GM18507 (cell line): ENCODE data around the gene MUC6.

Experiments used
- DNase-seq: peaks from one replicate; pipeline ENCODE4 v3.0.0; 2011; ENCODE audit warnings: low read depth; ENCODE audit not compliant: insufficient read length; ENCODE audit errors: extremely low spot score
- FAIRE-seq: peaks from 2 replicates; lab custom pipeline; 2011; peaks lifted over from hg19 to GRCh38; lab: Jason Lieb, UNC

MUC6 gene

DNA sequence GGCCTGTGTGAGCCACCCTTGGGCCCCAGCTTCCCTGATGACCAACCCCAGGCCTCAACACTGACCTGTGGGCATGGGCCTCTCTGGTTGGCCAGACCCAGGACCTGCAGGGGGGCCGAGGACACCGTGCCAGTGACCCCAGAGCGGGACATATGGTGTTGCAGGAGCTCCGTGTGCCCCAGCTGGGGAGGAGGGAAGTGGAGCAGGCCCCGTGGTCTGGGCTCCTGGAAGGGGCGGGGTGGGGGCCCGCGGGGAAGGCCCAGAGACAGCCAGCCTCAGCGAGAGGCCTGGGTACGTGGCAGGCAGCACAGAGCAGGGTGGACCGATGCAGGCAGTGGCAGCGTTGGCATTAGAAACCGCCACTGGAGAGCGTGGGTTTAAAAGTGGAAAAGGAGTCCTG is 22.2 kb downstream of the MUC6 start:
- FAIRE-seq (no peak), DNase-seq (no peak)

DNA sequence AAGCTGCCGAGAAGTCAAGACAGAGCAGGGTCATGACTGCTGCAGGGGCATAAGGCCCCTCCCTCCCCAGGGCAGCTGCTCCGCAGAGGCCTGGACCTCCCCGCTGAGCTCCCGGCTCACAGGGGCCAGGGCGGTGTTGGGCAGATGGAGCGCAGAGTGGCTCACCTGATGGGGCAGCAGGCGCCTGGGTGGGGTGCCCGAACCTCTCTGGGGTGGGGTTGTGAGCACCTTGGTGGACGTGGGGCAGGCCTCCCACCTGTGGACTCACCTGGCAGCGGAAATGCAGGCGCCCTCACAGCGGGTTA is 22.9 kb downstream of the MUC6 start:
- DNase-seq, result no peak
- FAIRE-seq, result no peak

DNA sequence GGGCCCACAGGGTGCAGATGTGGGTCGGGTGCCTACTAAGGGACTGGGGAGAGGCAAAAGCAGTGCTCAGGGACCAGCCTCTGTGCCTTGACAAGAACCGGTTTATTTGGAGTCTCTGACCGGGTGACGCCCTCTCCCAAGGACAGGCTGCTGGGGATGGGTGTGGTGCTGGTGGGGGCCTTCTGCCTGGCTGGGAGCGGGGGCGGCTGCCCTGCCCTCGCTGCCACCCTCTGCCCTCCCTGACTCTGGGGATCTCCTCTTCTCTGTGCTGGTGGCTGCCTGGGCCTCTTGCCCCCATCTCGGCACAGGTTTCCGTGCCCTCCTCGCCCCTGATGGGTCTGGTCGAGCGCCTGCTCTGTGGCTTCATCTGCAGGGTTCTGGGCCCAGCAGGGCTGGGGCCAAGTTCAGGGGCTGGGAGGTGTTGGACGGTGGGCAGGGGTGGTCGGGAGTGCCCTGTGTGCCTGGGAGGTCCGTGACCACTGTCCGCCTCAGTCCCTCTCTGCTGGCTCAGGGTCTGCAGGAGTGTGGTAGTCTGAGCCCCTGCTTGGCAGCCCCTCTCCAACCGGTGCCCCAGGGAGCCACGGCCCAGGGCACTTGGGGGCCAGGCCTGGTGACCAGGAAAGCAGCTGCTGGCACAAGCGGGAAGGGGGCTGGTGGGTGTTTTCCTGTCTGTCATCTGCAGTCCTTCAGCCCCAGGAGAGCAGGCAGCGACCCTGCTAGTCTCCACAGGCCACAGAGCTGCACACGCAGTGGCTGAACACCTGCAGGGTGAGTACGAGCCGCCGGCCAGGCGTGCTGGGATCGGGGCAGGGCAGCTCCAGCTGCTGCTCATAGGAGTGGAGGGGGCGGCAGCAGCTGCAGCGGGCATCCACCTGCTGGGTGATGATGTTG is 23.5 kb downstream of the MUC6 start:
- no peak for DNase-seq
- no peak for FAIRE-seq

DNA sequence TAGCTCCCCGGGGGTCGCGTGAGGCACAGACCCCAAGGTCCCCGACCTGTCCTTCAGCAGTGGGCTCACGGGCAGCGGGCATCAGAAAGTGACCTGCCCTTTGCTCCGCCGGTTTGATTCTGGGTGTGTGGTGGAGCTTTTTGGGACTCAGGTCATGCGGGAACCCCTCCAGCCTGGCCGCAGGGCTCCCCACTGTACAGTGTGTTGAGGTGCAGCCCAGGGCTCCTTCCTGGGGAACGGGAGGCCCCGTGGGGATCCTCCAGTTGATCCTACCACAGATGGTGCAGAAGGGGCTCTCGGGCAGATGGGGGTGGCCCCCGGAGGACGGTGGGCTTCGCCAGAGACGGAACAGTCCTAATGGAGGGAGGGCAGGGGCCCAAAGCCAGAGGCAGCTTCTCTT is 24.2 kb downstream of the MUC6 start:
- FAIRE-seq, result no peak
- DNase-seq, result no peak

DNA sequence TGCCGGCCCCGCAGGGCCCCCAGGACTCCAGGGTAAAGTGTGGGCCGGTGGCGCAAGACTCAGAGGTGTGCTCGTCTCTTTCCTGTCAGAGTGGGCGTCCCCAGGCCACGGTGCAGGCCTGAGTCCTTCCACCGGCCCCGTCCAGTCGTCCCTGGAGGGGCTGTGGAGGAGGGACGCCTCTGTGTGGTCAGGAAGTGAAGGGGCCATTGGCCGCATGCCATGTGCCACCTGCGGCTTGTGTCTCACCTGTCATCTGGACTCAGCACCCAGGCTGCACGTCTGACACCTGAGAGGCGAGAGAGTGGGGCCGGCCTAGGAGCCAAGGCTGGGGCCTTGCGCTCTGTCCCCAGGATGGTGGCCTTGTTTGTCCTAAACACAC is 25.2 kb downstream of the MUC6 start:
- no peak for DNase-seq
- no peak for FAIRE-seq

DNA sequence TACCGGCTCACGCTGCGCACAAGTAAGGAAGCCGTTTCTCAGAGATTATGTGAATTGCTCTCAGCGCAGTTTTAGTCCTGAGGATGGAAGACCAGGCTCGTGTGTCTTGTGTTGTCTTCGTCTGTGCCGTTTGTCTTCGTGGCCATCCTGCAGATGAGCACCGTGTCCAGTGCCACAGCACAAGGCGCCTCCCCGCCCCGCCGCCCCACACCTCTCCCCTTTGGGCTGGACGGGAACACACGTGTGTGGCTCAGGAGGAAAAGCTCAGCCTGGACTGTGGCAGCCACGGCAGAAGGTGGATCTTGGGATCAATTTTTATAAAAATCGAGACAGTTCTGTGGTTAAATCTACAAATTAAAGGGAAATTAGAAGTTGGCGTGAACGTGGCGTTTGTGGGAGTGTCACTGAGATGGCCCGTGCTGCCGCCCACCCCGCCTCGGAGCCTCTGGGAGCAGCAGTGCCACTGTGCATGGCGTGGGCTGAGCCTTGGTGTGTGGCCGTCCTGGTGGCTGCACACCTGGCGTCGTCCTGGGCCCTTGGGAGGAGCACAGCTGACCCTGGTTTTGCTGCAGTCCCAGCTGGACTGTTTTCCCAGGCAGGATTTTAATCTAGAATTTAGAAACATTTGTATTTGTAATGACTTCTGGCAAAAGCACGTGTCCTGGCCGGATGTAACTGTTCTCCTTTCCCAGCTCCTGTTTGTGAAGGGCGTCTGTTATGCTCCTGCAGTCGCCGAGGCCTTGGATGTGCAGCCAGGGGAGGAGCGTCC is 25.8 kb downstream of the MUC6 start:
- no peak for FAIRE-seq
- DNase-seq, result no peak

DNA sequence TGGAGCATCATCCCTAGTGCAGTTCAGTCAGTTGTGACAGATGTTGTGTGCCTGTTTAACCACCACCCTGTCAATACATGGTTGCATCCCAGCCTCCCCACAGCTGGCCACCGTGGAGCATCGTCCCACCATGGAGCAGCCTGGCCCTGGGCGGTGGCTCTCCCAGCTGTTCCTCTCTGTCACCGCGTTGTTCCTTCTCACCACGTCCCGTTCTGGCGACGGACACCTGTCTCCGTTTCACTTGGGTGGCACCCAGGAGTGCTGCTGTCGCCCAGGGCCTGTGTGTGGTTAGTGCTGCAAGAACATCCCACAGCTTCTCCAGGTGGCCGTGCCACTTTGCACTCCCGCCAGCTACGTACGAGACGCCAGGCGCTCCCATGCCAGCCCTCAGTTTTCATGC is 26.5 kb downstream of the MUC6 start:
- DNase-seq, result no peak
- FAIRE-seq, result no peak

DNA sequence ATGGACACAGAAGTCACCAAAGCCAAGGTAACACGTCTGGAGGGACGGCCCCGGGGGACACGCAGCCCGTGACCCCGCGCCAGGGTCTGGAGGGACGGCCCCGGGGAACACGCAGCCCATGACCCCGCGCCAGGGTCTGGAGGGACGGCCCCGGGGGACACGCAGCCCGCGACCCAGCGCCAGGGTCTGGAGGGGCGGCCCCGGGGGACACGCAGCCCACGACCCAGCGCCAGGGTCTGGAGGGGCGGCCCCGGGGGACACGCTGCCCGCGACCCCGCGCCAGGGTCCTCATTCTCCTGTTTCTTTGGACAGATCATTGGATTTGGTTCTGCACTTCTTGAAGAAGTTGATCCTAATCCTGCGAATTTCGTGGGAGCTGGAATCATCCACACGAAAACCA is 27.1 kb downstream of the MUC6 start:
- FAIRE-seq (no peak), DNase-seq (no peak)

DNA sequence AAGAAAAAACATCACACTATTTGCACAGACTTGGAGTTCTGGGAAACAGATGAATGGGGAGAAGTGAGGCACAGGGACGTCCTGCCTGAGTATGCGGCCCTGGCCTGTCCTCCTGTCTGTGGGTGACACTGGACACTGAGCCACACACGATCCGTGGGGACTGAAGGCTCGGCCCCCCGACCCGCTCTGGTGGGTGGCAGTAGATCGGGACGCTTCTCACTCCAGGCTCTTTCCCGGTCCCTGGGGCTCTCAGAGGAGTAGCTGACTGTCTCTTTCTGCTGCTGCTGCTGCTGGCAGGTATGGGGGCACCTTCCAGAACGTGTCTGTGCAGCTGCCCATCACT is 27.7 kb downstream of the MUC6 start:
- no peak for DNase-seq
- no peak for FAIRE-seq

DNA sequence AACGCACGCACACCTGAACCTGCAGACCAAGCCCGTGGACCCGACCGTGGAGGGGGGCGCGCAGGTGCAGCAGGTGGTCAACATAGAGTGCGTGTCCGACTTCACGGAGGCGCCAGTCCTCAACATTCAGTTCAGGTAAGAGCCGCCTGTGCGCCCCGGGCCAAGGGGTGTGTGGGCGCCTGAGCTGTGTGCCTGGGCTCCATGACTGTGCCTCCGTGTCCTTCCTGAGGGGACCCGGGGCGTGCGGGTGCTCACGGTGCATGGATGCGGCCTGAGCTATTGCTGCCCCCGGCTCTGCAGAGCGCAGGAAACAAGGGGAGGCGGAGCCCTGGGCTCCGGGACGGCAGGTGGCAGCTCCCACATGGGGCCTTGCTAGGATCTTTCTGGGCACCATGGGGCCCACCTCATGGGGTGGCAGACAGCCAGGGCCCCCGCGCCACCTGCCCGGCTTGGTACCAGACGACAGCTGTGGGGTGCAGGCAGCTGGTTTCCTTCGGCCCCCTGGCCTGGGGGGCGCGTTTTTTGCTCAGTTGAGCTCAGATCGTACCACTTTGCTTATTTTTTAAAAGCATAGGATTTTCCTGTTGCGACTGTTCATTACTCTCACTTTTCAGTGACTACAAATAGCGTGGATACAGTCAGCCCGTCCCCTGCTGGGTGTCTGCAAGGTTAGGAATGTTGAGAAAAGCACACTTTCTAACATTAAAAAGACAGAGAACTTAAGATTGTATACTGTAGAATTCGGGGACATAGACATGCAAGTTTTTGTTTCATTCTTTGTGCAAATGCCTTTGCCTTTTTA is 28.3 kb downstream of the MUC6 start:
- no peak for DNase-seq
- FAIRE-seq, result no peak

DNA sequence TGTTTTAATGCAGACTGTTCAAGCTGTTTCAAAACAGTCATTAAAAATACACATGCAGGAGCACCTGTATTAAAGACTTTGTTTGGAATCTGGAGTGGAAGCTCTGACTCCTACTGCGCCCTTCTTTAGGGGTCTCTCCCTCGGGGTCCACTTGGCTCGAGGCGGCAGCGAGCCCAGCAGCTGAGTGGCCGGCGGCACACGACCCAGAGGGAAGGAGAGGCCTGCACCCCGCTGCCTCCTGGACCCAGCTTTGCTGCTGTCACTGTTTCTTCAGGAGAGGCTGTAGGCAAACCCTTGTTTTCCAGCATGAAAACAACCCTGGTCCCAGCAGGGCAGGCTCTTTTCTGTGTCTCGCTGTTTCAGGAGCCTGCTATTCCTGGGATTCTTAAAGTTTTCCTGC is 29.2 kb downstream of the MUC6 start:
- FAIRE-seq, result no peak

DNA sequence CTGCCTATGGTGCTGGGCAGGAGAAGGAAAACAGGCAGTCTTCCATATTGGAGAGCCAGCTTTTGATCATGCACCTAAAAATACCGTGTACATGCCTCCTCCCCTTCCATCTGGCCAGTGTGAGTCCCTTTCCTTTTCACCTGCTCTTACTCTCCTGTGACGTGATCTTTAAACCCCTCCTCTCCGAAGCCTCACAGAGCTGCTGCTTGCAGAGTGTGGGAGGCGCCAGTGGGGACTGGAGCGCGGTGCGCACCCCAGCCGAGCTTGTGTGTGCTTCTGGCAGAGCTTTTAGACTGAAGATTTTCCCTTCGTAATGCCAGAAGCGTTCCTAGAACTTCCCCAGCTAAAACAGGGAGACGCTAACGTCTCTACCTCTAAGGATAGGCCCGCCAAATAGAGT is 29.8 kb downstream of the MUC6 start:
- DNase-seq (no peak), FAIRE-seq (no peak)

More for the DNA sequence above, 29.2 kb downstream of the MUC6 start:
- DNase-seq, result no peak

DNA sequence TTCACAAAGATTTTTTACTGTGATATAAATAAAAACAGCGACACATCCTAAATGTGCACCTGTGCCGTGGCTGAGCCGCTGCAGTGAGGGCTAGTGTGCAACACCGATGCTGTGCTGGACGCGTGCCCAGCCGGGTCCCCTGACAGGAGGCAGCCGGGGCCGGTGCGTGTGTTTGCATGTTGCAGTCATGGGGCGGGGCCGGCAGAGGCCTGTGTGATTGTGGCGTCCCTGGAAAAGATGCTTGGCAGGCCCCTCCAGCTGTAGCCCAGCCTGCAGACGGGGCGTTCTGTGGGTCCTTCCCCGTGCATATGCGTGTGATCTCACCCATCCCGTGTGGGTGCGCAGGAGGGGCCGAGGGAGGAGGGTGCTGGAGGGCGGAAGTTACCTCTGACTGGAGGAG is 30.6 kb downstream of the MUC6 start:
- DNase-seq, result no peak
- no peak for FAIRE-seq

DNA sequence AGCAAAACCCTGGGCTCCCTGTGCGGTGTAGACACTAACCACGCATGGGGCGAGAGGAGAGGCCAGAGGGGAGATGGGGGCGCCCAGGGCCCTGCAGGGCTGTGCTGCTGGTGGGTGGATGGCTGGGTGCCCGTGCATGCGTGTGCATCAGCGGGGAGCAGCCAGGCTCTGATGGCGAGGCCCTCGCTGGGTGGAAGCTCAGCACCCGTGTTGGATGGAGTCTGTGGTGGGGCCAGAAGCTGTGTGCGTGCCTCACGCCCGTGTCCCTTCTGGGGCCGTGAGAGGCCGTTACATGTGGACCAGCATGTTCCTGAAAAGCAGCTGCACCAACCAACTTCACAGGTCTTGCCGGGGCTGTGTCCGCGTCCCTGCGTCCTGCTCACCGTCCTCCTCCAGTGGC is 33.4 kb downstream of the MUC6 start:
- DNase-seq (no peak), FAIRE-seq (no peak)

DNA sequence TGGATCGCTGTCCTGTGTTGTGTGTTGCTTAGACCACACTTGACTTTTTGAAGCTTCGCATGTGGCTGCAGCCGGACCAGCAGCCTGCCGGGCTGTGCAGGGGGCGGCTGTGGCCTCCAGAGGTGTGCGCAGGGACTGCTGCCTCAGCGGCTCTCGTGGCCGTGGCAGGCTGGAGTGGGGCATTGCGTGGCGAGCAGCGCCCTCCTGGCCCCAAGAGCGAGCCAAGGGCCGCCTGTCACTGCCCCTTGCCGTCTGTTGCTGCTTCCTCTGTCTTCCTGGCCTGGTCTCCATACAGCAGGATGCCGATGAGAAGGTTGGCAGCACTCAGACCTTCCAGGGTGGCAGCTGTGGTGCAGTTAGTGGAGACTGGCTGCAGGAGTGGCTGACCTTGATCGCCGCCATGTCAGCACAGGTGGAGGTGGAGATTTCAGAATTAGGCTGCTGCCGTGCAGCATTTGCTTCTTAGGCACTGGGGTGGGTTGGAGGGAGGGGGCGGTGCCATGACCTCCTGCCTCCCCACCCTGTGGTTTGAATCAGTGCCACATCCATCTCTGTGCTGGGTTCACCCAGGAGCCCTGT is 34.0 kb downstream of the MUC6 start:
- DNase-seq (no peak), FAIRE-seq (no peak)

DNA sequence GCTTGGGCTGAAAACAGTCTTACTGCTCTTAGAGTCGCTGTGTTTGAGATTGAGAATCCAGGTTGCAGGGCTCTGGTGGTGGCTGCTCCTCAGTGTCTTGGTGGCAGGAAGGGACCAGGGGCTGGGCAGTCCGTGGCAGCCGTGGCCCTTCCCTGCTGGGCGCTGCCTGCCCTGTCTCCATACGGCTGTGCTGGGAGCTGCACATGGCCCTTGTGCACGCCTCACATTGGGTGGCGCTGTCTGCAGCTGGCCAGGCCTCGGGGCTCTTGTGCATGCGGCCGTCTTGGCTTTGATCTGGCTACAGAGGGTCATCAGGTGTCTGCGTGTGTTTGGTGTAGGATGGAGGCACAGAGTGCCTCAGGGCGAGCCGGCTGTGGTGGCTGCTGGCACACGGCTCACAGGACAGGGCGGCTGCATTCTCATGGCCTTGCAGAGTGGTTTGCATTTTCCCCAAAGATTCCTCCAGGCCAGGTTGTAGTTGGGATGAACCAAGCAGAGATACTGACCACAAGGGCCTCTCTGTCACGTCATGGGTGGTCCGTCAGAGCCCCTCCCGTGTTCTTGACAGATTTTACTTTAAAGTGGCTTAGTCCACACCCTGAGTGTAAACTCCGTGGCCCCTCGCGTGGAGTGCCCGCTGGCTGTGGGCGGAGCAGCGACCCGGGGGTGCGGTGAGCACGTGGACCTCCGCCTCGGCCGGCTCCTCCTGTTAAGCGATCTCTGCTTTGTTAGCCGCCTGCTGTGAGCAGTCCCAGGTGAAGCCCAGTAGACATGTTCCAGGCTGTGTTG is 34.7 kb downstream of the MUC6 start:
- no peak for FAIRE-seq
- no peak for DNase-seq

DNA sequence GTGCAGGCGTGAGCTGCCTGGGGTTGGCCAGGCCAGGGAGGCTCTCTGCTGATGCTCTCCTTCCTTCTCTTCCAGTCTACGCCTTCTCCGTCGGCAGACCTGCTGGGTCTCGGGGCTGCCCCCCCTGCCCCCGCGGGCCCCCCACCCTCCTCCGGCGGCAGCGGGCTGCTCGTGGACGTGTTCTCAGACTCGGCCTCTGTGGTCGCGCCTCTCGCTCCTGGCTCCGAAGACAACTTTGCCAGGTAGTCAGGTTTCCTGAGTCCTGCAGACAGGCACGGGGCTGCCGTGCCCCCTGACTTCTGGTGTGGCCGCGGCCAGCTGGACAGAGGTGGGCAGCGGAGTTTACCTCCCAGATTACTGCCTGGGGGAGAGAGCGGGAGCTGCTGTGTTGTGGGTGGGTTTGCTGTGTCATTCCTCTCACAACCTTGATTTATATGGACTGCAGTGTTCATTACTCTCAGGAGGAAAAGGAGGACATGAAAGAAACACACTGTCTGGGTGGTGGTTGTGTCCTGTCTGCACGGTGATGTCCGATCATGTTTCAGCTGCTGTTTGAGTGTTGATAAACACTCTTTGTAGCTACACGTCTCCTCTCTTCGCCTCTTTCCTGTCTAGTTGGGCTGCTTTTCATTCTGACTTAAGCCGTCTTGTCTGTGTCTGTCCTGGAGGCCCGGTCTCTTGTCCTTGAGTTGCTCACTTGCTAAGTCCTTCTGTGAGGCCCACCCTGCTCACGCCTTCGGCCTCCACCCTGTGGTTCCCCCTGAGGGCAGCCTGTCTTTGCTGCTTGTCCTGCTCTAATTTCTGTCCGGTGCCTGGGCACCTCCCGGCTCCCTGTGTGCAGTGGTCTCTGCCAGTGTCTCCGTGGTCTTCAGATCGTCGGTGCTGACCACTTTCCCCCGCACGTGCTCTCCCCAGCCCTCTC is 35.9 kb downstream of the MUC6 start:
- FAIRE-seq (no peak), DNase-seq (no peak)

DNA sequence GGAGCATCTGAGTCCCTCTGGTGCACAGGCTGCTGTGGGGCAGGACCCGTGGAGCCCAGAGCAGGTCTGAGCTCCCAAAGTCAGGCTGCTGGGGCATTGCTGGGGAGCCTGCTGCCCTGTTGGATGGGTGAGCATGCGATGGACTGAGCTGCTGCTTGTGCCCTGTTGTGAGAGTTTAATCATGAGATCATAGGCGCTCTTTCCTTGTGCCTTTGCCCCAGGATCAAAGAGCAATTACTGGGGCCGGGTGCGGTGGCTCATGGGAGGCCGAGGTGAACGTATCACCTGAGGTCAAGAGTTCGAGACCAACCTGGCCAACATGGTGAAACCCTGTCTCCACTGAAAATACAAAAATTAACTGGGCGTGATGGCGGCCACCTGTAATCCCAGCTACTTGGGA is 37.5 kb downstream of the MUC6 start:
- DNase-seq (no peak), FAIRE-seq (no peak)
